DMS114 treated with DMSO at 0.1 percent for 48 hours (cell line): ENCODE data around the gene TMEM185A.
"Not testable (repeated sequence)": the region's sequence is repeated elsewhere in the genome, so short reads cannot be mapped to it uniquely, and the experiment has no call there.

Experiments
- DNase-seq: peaks from one replicate; lab custom pipeline; 2025; ENCODE audit not compliant: unreplicated experiment; lab: John Stamatoyannopoulos, UW

The TMEM185A gene

GRCh38 chrX:149555251-149555650 lies 76.3 kb downstream of the TMEM185A start:
- DNase-seq = not testable (repeated sequence)

DNA sequence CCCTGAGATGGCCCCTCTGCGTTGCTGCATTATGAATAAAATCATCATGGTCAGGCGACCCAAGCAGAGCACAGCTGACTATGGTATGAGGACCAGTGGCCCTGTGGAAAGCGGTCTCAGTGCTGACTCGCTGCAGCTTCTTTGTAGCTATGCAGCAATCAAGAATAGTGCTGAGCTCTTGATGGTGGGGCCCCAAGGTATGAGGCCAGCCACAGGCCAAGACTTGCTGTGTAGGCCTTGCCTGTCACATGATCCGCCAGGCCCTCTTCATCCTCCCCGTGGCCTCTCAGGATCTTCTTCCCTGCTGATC lies 79.7 kb downstream of the TMEM185A start:
- not testable (repeated sequence) for DNase-seq

DNA sequence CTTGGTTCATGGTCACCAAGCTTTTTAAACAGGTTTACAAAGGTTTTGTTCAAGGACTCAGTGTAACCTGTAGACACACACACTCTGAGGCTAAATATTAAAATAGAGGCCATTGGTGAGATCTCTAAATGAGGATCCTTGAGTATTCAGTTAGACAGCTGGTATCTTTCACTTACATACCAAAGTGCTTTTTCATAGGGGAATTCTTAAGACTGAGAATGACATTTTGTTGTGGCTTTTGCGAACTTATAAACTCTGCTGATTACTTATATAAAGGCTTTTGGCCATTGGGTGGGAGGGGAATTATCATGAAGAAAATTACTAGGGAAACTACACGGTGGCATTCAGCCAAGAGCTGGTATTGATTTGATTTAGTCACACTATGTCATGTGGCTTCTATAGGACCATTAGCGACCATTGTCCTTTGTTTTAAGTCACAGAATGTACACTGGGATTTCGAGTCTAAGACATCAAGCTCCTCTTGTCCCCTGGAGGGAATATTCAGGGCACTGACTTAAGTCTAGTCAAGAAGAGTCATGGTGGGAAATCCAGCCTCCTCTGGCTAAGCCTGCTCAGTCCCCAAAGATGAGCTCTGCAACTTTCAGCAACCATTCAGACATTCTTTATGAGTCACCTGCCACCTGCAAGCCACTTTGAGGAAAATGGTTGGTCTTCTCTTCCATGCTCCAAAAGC lies 80.2 kb downstream of the TMEM185A start:
- DNase-seq = not testable (repeated sequence)

DNA sequence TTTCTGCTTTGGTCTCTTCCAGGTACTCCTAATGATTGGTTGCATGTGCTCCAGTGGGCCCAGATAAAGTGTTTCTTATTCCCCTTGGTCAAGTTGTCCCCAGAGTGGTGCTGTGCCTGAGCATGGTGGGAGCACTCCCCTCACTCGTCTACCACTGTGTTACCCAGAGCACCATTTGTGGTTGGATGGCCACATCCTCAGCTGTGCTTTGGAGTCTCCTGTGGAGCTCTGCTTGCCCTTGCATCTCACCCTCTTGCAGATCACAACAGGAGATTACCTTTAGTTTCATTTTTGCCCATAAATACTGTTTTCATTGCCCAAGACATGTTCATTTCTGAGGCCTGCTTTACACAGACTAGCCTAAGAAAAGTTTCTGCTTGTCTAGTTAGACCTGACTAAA lies 81.1 kb downstream of the TMEM185A start:
- not testable (repeated sequence) for DNase-seq

- not testable (repeated sequence) for DNase-seq
Measured at GRCh38 chrX:149549701-149550100, 81.9 kb downstream of the TMEM185A start, which contains the start of gene HSFX3. Gene HSFX3 (minus strand): TSS chrX:149549924. CDS start chrX:149549852, 72 bp downstream.

- not testable (repeated sequence) for DNase-seq
Measured at GRCh38 chrX:149547782-149548181, 83.8 kb downstream of the TMEM185A start.

DNA sequence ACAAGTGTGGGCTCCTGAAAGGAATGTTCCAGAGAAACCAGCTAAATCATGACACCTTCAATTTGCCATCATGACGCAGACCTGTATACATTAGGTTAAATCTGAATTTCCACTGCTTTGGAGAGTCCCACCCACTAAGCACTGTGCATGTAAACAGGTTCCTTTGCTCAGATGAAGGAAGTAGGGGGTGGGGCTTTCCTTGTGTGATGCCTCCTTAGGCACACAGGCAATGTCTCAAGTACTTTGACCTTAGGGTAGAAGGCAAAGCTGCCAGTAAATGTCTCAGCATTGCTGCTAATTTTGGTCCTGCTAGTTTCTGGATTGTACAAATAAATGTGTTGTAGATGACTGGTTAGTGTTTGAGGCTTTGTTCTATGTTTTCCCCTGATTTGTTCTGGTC lies 84.6 kb downstream of the TMEM185A start:
- not testable (repeated sequence) for DNase-seq
